ENCODE results near the gene EGFR.
"Not testable (repeated sequence)": the region's sequence is repeated elsewhere in the genome, so short reads cannot be mapped to it uniquely, and the experiment has no call there.

The EGFR gene

GRCh38 chr7:55156919-55157763, 138.3 kb downstream of the EGFR start:
- Histone ChIP-seq H3K9me3 (ENCODE audit: control insufficient read depth, low read length) (no peaks in the 10 kb centered on the region), H3K36me3 (ENCODE audit: control insufficient read depth, insufficient read depth, low read length) (peaks cover 4% of the 10 kb centered on the region), H3K4me1 (ENCODE audit: control insufficient read depth, insufficient read depth, low read length) (no peaks in the 10 kb centered on the region), H3K9ac (ENCODE audit: low read length) (no peak overlapping the region), H3K27me3 (ENCODE audit: control insufficient read depth, insufficient read depth, low read length) (no peaks in the 10 kb centered on the region), H3K4me3 (ENCODE audit: low read length) (no peak overlapping the region)

- no peak overlapping the region for H3K4me3 ChIP-seq (ENCODE audit: low read length)
- H3K4me1 ChIP-seq (ENCODE audit: control insufficient read depth, insufficient read depth, low read length), result no peaks in the 10 kb centered on the region
- no peak overlapping the region for H3K9ac ChIP-seq (ENCODE audit: low read length)
- H3K36me3 ChIP-seq (ENCODE audit: control insufficient read depth, insufficient read depth, low read length), result peaks cover 4% of the 10 kb centered on the region
- no peaks in the 10 kb centered on the region for H3K9me3 ChIP-seq (ENCODE audit: control insufficient read depth, low read length)
- no peaks in the 10 kb centered on the region for H3K27me3 ChIP-seq (ENCODE audit: control insufficient read depth, insufficient read depth, low read length)
These were observed 138.9 kb downstream of the EGFR start for GRCh38 chr7:55157764-55158105.

GRCh38 chr7:55158541-55159382, 139.9 kb downstream of the EGFR start:
- H3K4me3 ChIP-seq (ENCODE audit: low read length), result no peak overlapping the region
- no peak overlapping the region for H3K9ac ChIP-seq (ENCODE audit: low read length)
- H3K27me3 ChIP-seq (ENCODE audit: control insufficient read depth, insufficient read depth, low read length), result no peaks in the 10 kb centered on the region
- no peaks in the 10 kb centered on the region for H3K4me1 ChIP-seq (ENCODE audit: control insufficient read depth, insufficient read depth, low read length)
- peaks cover 4% of the 10 kb centered on the region for H3K36me3 ChIP-seq (ENCODE audit: control insufficient read depth, insufficient read depth, low read length)
- no peaks in the 10 kb centered on the region for H3K9me3 ChIP-seq (ENCODE audit: control insufficient read depth, low read length)

- H3K9ac ChIP-seq (ENCODE audit: low read length), result no peak overlapping the region
- H3K4me3 ChIP-seq (ENCODE audit: low read length), result no peak overlapping the region
- H3K9me3 ChIP-seq (ENCODE audit: control insufficient read depth, low read length), result no peaks in the 10 kb centered on the region
- no peaks in the 10 kb centered on the region for H3K27me3 ChIP-seq (ENCODE audit: control insufficient read depth, insufficient read depth, low read length)
- no peaks in the 10 kb centered on the region for H3K4me1 ChIP-seq (ENCODE audit: control insufficient read depth, insufficient read depth, low read length)
- H3K36me3 ChIP-seq (ENCODE audit: control insufficient read depth, insufficient read depth, low read length), result no peaks in the 10 kb centered on the region
These were observed 141.7 kb downstream of the EGFR start for GRCh38 chr7:55160539-55160938.

- no peak overlapping the region for H3K4me3 ChIP-seq (ENCODE audit: low read length)
- H3K36me3 ChIP-seq (ENCODE audit: control insufficient read depth, insufficient read depth, low read length), result no peaks in the 10 kb centered on the region
- H3K9ac ChIP-seq (ENCODE audit: low read length), result no peak overlapping the region
- H3K4me1 ChIP-seq (ENCODE audit: control insufficient read depth, insufficient read depth, low read length), result no peaks in the 10 kb centered on the region
- H3K9me3 ChIP-seq (ENCODE audit: control insufficient read depth, low read length), result no peaks in the 10 kb centered on the region
- H3K27me3 ChIP-seq (ENCODE audit: control insufficient read depth, insufficient read depth, low read length), result no peaks in the 10 kb centered on the region
These were observed 142.4 kb downstream of the EGFR start for GRCh38 chr7:55161154-55161687.

GRCh38 chr7:55162476-55162875, 143.7 kb downstream of the EGFR start:
- no peak overlapping the region for H3K9ac ChIP-seq (ENCODE audit: low read length)
- no peaks in the 10 kb centered on the region for H3K9me3 ChIP-seq (ENCODE audit: control insufficient read depth, low read length)
- H3K4me1 ChIP-seq (ENCODE audit: control insufficient read depth, insufficient read depth, low read length), result no peaks in the 10 kb centered on the region
- no peak overlapping the region for H3K4me3 ChIP-seq (ENCODE audit: low read length)
- H3K36me3 ChIP-seq (ENCODE audit: control insufficient read depth, insufficient read depth, low read length), result no peaks in the 10 kb centered on the region
- H3K27me3 ChIP-seq (ENCODE audit: control insufficient read depth, insufficient read depth, low read length), result no peaks in the 10 kb centered on the region

GRCh38 chr7:55163733-55164132, 144.9 kb downstream of the EGFR start:
- H3K9ac ChIP-seq (ENCODE audit: low read length), result no peak overlapping the region
- no peaks in the 10 kb centered on the region for H3K36me3 ChIP-seq (ENCODE audit: control insufficient read depth, insufficient read depth, low read length)
- no peaks in the 10 kb centered on the region for H3K27me3 ChIP-seq (ENCODE audit: control insufficient read depth, insufficient read depth, low read length)
- H3K4me3 ChIP-seq (ENCODE audit: low read length), result no peak overlapping the region
- no peaks in the 10 kb centered on the region for H3K9me3 ChIP-seq (ENCODE audit: control insufficient read depth, low read length)
- H3K4me1 ChIP-seq (ENCODE audit: control insufficient read depth, insufficient read depth, low read length), result no peaks in the 10 kb centered on the region

- H3K4me1 ChIP-seq (ENCODE audit: control insufficient read depth, insufficient read depth, low read length), result no peaks in the 10 kb centered on the region
- no peaks in the 10 kb centered on the region for H3K36me3 ChIP-seq (ENCODE audit: control insufficient read depth, insufficient read depth, low read length)
- no peaks in the 10 kb centered on the region for H3K27me3 ChIP-seq (ENCODE audit: control insufficient read depth, insufficient read depth, low read length)
- H3K4me3 ChIP-seq (ENCODE audit: low read length), result no peak overlapping the region
- H3K9ac ChIP-seq (ENCODE audit: low read length), result no peak overlapping the region
- H3K9me3 ChIP-seq (ENCODE audit: control insufficient read depth, low read length), result no peaks in the 10 kb centered on the region
These were observed 145.7 kb downstream of the EGFR start for GRCh38 chr7:55164527-55164926.

- no peaks in the 10 kb centered on the region for H3K36me3 ChIP-seq (ENCODE audit: control insufficient read depth, insufficient read depth, low read length)
- H3K9ac ChIP-seq (ENCODE audit: low read length), result no peak overlapping the region
- no peaks in the 10 kb centered on the region for H3K4me1 ChIP-seq (ENCODE audit: control insufficient read depth, insufficient read depth, low read length)
- no peak overlapping the region for H3K4me3 ChIP-seq (ENCODE audit: low read length)
- no peaks in the 10 kb centered on the region for H3K27me3 ChIP-seq (ENCODE audit: control insufficient read depth, insufficient read depth, low read length)
- no peaks in the 10 kb centered on the region for H3K9me3 ChIP-seq (ENCODE audit: control insufficient read depth, low read length)
These were observed 146.5 kb downstream of the EGFR start for GRCh38 chr7:55165176-55165861.

- not testable (repeated sequence) for H3K36me3 ChIP-seq (ENCODE audit: control insufficient read depth, insufficient read depth, low read length)
These were observed 148.5 kb downstream of the EGFR start for GRCh38 chr7:55167296-55167695.

GRCh38 chr7:55170335-55171069, 151.7 kb downstream of the EGFR start:
- H3K4me1 ChIP-seq (ENCODE audit: control insufficient read depth, insufficient read depth, low read length), result no peaks in the 10 kb centered on the region
- no peaks in the 10 kb centered on the region for H3K36me3 ChIP-seq (ENCODE audit: control insufficient read depth, insufficient read depth, low read length)
- H3K27me3 ChIP-seq (ENCODE audit: control insufficient read depth, insufficient read depth, low read length), result no peaks in the 10 kb centered on the region
- no peak overlapping the region for H3K9ac ChIP-seq (ENCODE audit: low read length)
- H3K9me3 ChIP-seq (ENCODE audit: control insufficient read depth, low read length), result no peaks in the 10 kb centered on the region
- no peak overlapping the region for H3K4me3 ChIP-seq (ENCODE audit: low read length)

More at GRCh38 chr7:55167296-55167695, 148.5 kb downstream of the EGFR start:
- not testable (repeated sequence) for H3K9me3 ChIP-seq (ENCODE audit: control insufficient read depth, low read length); H3K4me1 ChIP-seq (ENCODE audit: control insufficient read depth, insufficient read depth, low read length); H3K27me3 ChIP-seq (ENCODE audit: control insufficient read depth, insufficient read depth, low read length); H3K4me3 ChIP-seq (ENCODE audit: low read length); H3K9ac ChIP-seq (ENCODE audit: low read length)

Data from mucosa of stomach (tissue), 1 donor.